ENCODE measurements around the gene TOGARAM2.

DNA sequence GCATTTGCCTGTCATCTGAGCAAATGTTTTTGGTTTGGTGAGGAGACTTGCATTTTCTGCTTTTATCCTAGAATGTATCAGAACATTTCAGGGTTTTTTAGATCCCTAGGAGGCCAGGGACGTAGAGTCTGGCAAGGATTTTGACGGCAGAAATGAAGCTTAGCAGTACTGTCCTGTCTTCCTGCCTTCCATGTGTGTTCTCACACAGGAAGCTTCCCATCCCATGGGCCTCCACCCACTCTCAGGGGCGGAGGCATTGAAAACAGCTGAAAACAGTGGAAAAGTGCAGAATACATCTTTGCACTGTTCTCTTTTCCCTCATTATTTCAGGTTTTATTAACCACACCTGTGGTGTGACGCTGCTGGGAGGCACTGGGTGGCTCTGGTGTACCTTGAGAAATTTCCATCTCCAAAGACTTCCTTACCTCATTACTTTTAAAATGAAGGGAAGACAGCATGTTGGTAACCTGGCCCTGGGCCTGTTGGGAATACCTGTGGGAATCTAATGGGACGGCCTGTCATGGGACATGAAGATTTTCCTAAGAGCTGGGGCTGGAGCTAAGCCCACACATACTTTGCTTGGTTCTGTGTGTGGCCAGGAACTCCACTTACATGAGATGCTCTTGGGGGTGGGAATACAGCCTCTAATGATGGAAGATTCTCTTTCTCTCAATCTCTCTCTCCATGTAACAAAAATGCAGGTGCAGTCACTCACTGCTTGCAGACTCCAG, 72.7 kb downstream of the TOGARAM2 start:
- TF ChIP-seq SIN3A (conservative IDR thresholded peaks at IDR 0.05 in 1 of 2, IDR thresholded peaks at IDR 0.05 in 1 of 2; ENCODE audit: low read depth in 1 of 2, low read length in 2 of 2): no peak
- TF ChIP-seq, protein P1, sequence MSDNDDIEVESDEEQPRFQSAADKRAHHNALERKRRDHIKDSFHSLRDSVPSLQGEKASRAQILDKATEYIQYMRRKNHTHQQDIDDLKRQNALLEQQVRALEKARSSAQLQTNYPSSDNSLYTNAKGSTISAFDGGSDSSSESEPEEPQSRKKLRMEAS (IDR thresholded peaks at IDR 0.05): no peak
- no peak for TF ChIP-seq POLR2A (IDR thresholded peaks at IDR 0.05; ENCODE audit: control extremely low read depth in 1 of 2, low read depth in 2 of 2, low read length in 2 of 2)
- no peak for TF ChIP-seq EP300 (IDR thresholded peaks at IDR 0.05; ENCODE audit: borderline replicate concordance in 1 of 2, low read depth in 2 of 2, low read length in 2 of 2)
- TF ChIP-seq RFX5 (IDR thresholded peaks at IDR 0.05; ENCODE audit: borderline replicate concordance, low read depth, low read length): no peak
- no peak for TF ChIP-seq CEBPB (IDR thresholded peaks at IDR 0.05; ENCODE audit: low read depth, low read length)

Measured in H1 (cell line).